ENCODE results near the gene SPATC1L.
"Not testable (repeated sequence)": the region's sequence is repeated elsewhere in the genome, so short reads cannot be mapped to it uniquely, and the experiment has no call there.

The SPATC1L gene

GRCh38 chr21:46200877-46201803, 16.9 kb upstream of the SPATC1L start:
- in situ Hi-C loops (cut with HindIII; ENCODE audit: low sequenced_read_pairs) = not testable (repeated sequence)

DNA sequence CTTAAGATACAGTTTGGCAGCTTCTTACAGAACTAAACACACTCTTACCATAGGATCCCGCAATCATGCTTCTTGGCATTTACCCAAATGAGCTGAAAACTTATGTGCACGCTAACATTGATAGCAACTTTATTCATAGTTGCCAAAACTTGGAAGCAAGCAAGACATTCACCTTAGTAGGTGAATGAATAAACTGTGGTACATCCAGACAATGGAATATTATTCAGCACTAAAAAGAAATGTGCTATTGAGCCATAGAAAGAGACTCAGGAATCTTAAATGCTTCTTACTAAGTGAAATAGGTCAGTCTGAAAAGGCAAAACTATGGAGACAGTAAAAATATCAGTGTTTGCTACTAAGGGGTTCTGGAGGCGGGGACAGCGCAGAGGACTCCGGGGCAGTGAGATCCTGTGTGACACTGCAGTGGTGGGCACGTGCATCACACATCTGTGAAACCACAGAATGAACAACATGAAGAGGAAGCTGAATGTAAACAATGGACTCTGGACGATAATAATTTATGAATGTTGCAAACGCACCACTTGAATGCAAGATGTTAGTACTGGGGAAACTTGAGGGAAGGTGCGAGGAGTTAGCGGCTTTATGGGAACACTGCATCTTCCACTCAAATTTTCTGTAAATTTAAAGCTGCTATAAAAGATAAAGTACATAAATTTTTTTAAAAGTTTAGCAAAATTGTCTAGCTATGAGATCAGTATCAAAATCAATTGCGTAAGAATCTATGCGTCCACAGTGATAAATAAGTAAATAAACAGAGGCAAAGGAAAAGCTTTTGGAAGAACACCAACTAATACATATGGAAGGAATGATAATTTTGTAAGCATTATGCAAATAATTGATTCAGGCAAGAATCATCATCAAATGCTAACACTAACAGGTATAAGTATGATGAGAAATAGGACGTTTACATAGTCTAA, 15.4 kb upstream of the SPATC1L start:
- in situ Hi-C loops (cut with HindIII; ENCODE audit: low sequenced_read_pairs) = no loop called here

DNA sequence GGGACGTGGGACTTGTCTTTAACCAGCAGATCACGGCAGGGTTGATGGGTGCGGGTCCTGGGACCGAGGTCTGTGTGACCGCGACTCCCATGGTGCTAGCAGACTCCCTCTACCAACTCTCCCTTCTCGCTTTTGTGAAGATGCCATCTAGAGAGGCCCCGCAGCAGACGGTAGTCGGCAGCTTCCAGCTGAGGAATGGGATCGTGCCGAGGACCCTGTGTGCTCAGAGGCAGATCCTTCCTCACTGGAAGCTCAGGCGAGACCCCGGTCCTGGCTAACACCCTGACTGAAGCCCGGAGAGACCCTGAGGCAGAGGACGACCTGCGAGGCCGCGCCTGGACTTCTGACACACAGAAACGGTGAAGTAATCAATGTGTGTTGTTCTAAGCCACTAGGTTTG, 12.5 kb upstream of the SPATC1L start:
- in situ Hi-C loops (cut with HindIII; ENCODE audit: low sequenced_read_pairs) = no loop called here

GRCh38 chr21:46195595-46196195, 11.4 kb upstream of the SPATC1L start:
- in situ Hi-C loops (cut with HindIII; ENCODE audit: low sequenced_read_pairs) = no loop called here

- in situ Hi-C loops (cut with HindIII; ENCODE audit: low sequenced_read_pairs) = no loop called here
Observed at GRCh38 chr21:46194374-46195334, 10.4 kb upstream of the SPATC1L start.

DNA sequence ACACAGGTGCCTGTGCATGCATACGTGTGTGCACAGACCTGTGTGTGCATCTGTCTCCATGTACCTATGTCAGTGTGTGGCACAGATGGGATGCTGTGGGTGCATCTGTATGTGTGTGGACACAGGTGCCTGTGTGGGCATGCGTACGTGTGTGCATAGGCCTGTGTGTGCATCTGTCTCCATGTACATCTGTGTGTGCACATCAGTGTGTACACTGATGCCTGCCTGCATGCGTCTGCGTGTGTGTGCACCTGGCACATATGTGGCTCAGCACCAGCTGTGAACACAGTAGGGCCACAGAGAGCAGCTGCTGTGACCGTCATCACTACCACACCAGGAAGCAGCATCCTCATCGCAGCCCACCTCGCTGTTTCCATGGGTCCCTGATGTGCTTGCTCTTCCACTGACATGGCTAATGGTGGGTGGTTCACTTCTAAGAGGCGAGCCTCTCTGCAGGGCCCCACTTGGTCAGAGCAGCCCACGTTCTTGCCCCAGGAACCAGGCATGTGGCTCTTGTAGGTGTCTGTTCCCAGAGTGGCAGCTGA, 9.6 kb upstream of the SPATC1L start:
- in situ Hi-C loops (cut with HindIII; ENCODE audit: low sequenced_read_pairs) = no loop called here

- in situ Hi-C loops (cut with HindIII; ENCODE audit: low sequenced_read_pairs) = no loop called here
Observed at GRCh38 chr21:46191686-46192575, 7.7 kb upstream of the SPATC1L start.

DNA sequence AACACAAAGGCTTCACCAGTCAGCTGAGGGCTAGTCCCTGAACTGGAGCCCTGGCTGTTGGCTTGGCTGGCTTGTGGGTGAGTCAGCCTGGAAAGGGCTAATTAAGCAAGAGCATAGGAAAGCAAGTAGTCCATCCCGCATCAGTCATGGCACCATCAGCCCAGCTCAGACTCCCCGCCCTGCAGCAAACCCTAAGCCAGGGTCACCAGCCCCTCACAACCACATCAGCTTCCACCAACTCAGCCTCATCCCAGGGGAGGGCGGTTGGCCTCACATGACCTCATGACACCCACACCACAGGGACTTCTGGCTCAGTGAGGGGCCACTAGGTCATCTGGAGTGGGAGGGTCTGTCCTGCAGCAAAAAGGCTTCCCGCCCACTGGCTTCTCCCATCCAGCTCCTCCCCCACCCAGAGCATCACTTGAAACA, 7.0 kb upstream of the SPATC1L start:
- in situ Hi-C loops (cut with HindIII; ENCODE audit: low sequenced_read_pairs) = no loop called here

DNA sequence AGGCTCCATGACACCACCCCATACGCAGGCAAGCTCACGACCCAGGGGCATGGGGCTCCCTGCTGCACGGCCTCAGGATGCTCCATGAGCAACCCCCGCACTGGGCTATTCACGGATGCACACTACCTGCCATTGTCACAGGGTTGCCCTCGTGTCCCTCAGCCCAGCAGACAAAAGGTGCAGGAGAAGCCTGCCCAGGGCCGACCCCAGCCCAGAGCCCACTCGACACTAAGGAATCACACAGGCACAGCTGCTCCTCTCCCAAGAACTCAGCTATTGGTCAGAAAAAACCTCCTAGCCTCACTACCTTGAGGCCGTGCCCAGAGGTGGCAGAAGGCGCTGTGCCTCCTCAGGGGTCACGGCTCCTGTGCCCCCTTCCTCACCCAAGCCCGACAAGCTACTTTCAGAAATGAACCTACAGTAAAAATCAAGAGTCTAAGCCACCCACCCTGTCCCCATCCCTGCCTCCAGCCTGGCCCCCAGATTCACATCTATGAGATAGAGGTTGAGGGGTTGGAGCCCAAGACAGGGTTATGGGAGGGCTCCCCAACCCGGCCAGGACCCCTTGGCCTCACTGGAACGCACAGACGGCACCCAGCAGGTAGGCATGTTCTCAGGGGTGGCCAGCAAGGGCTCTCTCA, 6.4 kb upstream of the SPATC1L start:
- in situ Hi-C loops (cut with HindIII; ENCODE audit: low sequenced_read_pairs) = no loop called here

GRCh38 chr21:46189959-46190490, 5.8 kb upstream of the SPATC1L start:
- in situ Hi-C loops (cut with HindIII; ENCODE audit: low sequenced_read_pairs) = no loop called here

DNA sequence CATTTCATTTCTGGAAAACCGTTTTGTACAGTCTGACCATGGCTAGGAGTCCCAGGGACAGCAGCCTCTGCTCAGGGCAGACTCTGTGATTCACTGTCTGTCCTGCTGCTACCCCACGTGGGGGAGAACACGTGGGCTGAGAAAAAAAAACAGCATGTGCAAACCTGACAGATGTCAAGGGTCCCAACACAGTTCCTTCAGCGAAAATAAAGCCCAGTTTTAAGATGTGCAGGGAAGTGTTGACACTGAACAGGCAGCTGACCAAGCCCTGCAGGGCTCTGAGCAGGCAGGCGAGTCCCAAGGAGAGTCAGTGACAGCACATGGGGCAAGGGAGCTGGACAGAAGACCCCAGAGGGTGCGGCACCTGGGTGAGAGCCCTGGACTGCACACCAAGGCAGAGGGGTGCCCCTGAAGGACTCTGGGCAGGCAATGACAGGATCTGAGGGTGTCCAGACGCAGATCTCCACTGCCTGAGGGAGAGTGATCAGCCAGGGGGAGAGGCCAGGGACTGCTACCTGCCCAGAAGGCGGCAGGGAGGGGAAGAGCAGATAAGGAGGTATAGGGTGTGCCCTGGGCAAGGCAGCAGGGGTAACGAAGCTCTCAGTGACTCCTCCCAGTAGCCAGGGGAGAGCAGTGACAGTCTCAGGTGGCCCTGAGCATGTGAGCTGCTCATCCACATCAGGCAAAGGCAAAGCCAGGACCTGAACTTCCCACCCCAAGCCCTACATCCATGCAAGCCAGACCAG, 5.1 kb upstream of the SPATC1L start:
- in situ Hi-C loops (cut with HindIII; ENCODE audit: low sequenced_read_pairs) = no loop called here

DNA sequence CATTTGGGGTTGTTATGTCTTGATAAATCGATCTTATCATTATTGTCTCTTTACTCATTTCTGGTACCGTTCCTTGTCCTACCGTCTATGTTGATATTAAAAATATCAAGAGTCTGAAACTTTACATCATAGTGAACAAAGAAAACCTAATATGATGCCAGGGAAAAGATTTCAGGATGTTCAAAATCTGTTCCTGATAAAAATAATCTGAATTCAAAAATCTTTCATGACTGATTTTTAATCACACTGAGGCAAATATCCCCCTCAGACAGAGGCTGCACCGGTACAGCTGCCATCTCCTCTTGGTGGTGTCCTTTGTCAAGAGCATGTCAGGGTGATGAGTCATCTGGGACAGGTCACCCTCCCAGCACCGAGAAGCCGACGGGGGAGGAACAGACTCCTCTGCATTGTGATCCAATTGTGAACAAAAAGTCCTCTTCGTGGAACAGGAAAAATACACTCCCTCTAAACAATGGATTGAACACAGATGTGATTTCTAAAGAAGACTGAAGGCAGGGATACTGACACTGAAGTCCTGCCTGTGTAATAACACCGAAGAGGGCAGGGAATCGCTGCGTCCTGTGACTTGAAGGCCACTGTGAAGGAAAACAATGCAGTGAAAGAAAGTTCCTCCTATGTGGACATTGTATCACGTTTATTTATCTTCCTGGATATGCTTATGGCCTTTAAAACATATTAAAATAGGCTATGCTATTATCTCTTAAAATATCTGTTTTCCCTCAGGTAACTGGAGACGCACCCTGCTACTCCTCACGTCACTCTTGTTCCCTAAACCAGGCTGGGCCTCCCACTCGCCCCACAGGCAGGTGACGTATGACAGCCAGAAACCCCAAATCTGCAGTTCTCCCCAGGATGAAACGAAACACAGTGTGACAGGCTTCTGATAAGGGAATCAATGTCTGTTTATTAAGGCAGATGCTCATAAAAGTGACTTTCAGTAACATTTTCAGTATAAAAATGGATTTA, 4.3 kb upstream of the SPATC1L start:
- in situ Hi-C loops (cut with HindIII; ENCODE audit: low sequenced_read_pairs) = no loop called here

DNA sequence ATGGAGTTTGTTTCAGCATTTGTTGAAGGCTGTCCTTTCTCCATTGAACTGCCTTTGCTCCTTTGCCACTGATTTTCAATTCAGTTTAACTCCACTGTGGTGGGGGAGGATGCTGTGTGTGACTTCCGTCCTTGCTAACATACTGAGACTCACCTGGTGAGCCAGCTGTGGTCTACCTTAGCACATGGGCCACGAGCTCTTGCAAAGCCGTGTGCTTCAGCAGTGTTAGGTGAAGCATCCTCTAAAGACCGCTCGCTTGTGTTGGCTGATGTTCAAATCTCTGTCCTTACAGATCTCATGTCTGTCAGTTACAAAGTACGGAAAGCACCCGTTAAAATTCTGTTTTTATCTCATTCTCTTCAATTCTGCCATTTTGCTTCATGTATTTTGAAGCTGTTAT, 3.6 kb upstream of the SPATC1L start:
- in situ Hi-C loops (cut with HindIII; ENCODE audit: low sequenced_read_pairs) = no loop called here

DNA sequence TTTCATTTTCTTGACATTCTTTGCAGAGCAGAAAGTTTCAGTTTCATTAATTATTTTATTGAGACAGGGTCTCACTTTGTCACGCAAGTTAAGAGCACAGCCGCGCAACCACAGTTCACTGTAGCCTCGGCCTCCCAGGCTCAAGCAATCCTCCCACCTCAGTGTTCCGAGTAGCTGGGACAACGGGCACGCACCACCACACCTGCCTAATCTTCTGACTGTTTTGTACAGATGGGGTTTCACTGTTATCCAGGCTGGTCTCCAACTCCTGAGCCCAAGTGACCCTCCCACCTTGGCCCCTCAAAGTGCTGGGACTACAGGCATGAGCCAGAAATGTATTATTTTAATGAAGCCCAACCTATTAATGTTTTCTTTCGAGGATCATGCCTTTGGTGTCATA, 3.0 kb upstream of the SPATC1L start:
- in situ Hi-C loops (cut with HindIII; ENCODE audit: low sequenced_read_pairs) = no loop called here

GRCh38 chr21:46185716-46186115, 1.5 kb upstream of the SPATC1L start:
- in situ Hi-C loops (cut with HindIII; ENCODE audit: low sequenced_read_pairs) = no loop called here
